Measurements from ENCODE around the gene BICDL1.

DNA sequence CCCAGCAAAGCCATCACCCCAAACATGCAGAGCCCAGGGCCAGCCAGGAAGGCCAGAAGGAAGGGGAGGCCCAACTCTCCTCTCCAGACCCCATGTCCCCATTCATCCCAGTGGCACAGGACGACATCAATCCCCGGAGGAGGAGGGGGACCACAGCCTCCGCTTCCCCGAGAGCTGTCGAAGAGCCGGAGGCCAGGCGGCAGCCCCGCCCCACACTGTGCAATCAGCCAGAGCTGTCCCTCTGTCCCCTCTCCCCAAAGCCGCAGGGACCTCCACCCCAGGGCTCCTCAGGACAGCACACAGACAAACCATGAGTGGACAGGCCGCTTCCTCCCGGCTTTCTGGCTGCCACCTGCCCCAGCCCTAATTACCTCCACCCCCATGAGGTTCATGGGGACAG is 110.7 kb downstream of the BICDL1 start:
- no peak for TF ChIP-seq EZH2 (IDR thresholded peaks at IDR 0.05; ENCODE audit: insufficient read depth, poor library complexity, severe bottlenecking)
- no peak for TF ChIP-seq EZH2phosphoT487 (IDR thresholded peaks at IDR 0.05; ENCODE audit: insufficient read depth, low read depth)

Measured in GM23248 (cell line).